ENCODE data around the gene LDHAL6B. TPM values are rescaled to one million over a fixed set of nuclear protein-coding genes. Genes with fewer than 3 reads are reported as not detected.

The LDHAL6B gene
- total and polyA plus RNA-seq, 7 donors, result 0.06 TPM; not detected in 5

GRCh38 chr15:59203657-59204056 lies 3.0 kb upstream of the LDHAL6B start:
- TF ChIP-seq CTCF (IDR thresholded peaks at IDR 0.05), result no peak
- H3K4me1 ChIP-seq, result no peaks in the 10 kb centered on the region
- no peak overlapping the region for H3K4me3 ChIP-seq
- WGBS, 3 donors, result 81 to 87% (median 87%) methylated on average over 3 of the region's 3 CpGs
- ATAC-seq (no peak), DNase-seq (no peak)
- H3K36me3 ChIP-seq (ENCODE audit: insufficient read depth in 1 of 2, low read depth in 1 of 2), result peaks cover 4 to 89% of the 10 kb centered on the region in 2 donors
- H3K27me3 ChIP-seq (ENCODE audit: insufficient read depth in 3 of 3, low read length in 2 of 3), result no peaks in the 10 kb centered on the region
- no peaks in the 10 kb centered on the region for H3K9me3 ChIP-seq
- intact Hi-C loops (cut with DNase I), result no loop called here
- no peak overlapping the region for H3K27ac ChIP-seq

- H3K4me1 ChIP-seq, result no peaks in the 10 kb centered on the region
- H3K27me3 ChIP-seq (ENCODE audit: insufficient read depth in 3 of 3, low read length in 2 of 3), result no peaks in the 10 kb centered on the region
- WGBS, 3 donors, result 84 to 88% (median 85%) methylated on average over 9 of the region's 9 CpGs
- H3K27ac ChIP-seq, result no peak overlapping the region
- no peak for DNase-seq
- TF ChIP-seq CTCF (IDR thresholded peaks at IDR 0.05), result no peak
- no peak for ATAC-seq
- H3K36me3 ChIP-seq (ENCODE audit: insufficient read depth in 1 of 2, low read depth in 1 of 2), result peaks cover 10 to 99% of the 10 kb centered on the region in 2 donors
- no peaks in the 10 kb centered on the region for H3K9me3 ChIP-seq
- intact Hi-C loops (cut with DNase I), result no loop called here
- H3K4me3 ChIP-seq, result no peak overlapping the region
These were observed 612 bp upstream of the LDHAL6B start for GRCh38 chr15:59205839-59206622.

GRCh38 chr15:59208613-59209249 lies 2.1 kb downstream of the LDHAL6B start:
- 96 to 98% (median 96%) methylated on average over 7 of the region's 7 CpGs for WGBS, 3 donors
- DNase-seq (no peak), ATAC-seq (no peak)
- Histone ChIP-seq H3K27me3 (ENCODE audit: insufficient read depth in 3 of 3, low read length in 2 of 3) (no peaks in the 10 kb centered on the region), H3K36me3 (ENCODE audit: insufficient read depth in 1 of 2, low read depth in 1 of 2) (peaks cover 10 to 89% of the 10 kb centered on the region in 2 donors), H3K4me1 (no peaks in the 10 kb centered on the region), H3K9me3 (no peaks in the 10 kb centered on the region), H3K27ac (no peak overlapping the region), H3K4me3 (no peak overlapping the region)
- TF ChIP-seq CTCF (IDR thresholded peaks at IDR 0.05), result no peak
- intact Hi-C loops (cut with DNase I), result no loop called here

GRCh38 chr15:59210186-59210585 lies 3.5 kb downstream of the LDHAL6B start:
- 94 to 95% (median 95%) methylated on average over 2 of the region's 2 CpGs for WGBS, 3 donors
- Histone ChIP-seq H3K27ac (no peak overlapping the region), H3K9me3 (no peaks in the 10 kb centered on the region), H3K27me3 (ENCODE audit: insufficient read depth in 3 of 3, low read length in 2 of 3) (no peaks in the 10 kb centered on the region), H3K36me3 (ENCODE audit: insufficient read depth in 1 of 2, low read depth in 1 of 2) (peaks cover 14 to 89% of the 10 kb centered on the region in 2 donors), H3K4me1 (no peaks in the 10 kb centered on the region), H3K4me3 (no peak overlapping the region)
- DNase-seq, result no peak
- ATAC-seq, result no peak
- TF ChIP-seq CTCF (IDR thresholded peaks at IDR 0.05), result no peak
- intact Hi-C loops (cut with DNase I), result no loop called here

All from psoas muscle (tissue), 8 donors.